GM10248 (cell line): ENCODE measurements around the gene MEIS3.
"Not testable (repeated sequence)": the region's sequence is repeated elsewhere in the genome, so short reads cannot be mapped to it uniquely, and the experiment has no call there.

Source experiments
- CTCF ChIA-PET: fragments of 300-600 bp; sonication (Branson Sonifier 250); formaldehyde crosslinking; extraction: SDS; loops from one replicate; lab custom pipeline; 2021; ENCODE audit warnings: antibody characterized with exemption; lab: Yijun Ruan, JAX
- POLR2A ChIA-PET: fragments of 350-650 bp; sonication (Branson Sonifier 250); formaldehyde crosslinking; extraction: SDS; loops from one replicate; lab custom pipeline; 2020; ENCODE audit warnings: antibody characterized with exemption; lab: Yijun Ruan, JAX
- DNase-seq: peaks from one replicate; pipeline ENCODE4 v3.0.0; 2012; ENCODE audit errors: extremely low spot score
- TF ChIP-seq, protein P1 (sequence below): IDR thresholded peaks from 2 replicates; pipeline ENCODE4 v1.5.1; 2012; ENCODE audit warnings: mild to moderate bottlenecking, low read depth; ENCODE audit errors: extremely low read depth, missing control alignments, control extremely low read depth

MEIS3 gene

DNA sequence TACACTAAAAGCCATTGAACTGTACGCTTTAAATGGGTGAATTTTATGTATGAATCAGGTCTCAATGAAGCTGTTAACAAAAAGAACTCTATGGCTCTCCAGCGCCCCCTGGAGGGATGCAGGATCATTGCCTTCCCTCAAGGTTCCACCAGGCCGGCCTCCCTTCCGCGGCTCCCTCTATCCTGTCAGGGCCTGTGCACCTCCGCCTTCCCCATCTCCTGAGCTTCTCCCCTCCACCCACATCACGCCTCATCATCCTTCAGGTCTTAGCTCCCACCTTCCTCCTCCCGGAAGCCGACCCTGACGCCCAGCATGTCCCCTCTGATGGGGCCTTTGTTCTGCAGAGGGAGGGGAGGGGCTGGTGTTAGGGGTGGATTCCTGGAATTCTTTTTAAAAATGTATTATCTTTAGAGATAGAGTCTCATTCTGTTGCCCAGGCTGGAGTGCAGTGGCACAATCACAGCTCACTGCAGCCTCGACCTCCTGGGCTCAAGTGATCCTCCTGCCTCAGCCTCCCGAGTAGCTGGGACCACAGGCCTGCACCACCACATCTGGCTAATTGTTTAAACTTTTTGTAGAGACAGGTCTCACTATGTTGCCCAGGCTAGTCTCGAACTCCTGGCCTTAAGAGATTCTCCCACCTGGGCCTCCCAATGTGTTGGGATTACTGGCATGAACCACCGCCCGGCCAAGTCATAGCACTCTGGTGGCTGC, 27.7 kb downstream of the MEIS3 start:
- CTCF ChIA-PET = interaction anchor here (0.5 to 5.0 kb wide), 55 partner anchors 8 to 551 kb away, joined by 3 to 86 read pairs (median 4); partner anchors contain the start of genes CCDC9 and DHX34
- DNase-seq = peak; percentile 83
- POLR2A ChIA-PET = no interaction called here
- TF ChIP-seq, protein P1, sequence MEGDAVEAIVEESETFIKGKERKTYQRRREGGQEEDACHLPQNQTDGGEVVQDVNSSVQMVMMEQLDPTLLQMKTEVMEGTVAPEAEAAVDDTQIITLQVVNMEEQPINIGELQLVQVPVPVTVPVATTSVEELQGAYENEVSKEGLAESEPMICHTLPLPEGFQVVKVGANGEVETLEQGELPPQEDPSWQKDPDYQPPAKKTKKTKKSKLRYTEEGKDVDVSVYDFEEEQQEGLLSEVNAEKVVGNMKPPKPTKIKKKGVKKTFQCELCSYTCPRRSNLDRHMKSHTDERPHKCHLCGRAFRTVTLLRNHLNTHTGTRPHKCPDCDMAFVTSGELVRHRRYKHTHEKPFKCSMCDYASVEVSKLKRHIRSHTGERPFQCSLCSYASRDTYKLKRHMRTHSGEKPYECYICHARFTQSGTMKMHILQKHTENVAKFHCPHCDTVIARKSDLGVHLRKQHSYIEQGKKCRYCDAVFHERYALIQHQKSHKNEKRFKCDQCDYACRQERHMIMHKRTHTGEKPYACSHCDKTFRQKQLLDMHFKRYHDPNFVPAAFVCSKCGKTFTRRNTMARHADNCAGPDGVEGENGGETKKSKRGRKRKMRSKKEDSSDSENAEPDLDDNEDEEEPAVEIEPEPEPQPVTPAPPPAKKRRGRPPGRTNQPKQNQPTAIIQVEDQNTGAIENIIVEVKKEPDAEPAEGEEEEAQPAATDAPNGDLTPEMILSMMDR = peak; percentile 79

DNA sequence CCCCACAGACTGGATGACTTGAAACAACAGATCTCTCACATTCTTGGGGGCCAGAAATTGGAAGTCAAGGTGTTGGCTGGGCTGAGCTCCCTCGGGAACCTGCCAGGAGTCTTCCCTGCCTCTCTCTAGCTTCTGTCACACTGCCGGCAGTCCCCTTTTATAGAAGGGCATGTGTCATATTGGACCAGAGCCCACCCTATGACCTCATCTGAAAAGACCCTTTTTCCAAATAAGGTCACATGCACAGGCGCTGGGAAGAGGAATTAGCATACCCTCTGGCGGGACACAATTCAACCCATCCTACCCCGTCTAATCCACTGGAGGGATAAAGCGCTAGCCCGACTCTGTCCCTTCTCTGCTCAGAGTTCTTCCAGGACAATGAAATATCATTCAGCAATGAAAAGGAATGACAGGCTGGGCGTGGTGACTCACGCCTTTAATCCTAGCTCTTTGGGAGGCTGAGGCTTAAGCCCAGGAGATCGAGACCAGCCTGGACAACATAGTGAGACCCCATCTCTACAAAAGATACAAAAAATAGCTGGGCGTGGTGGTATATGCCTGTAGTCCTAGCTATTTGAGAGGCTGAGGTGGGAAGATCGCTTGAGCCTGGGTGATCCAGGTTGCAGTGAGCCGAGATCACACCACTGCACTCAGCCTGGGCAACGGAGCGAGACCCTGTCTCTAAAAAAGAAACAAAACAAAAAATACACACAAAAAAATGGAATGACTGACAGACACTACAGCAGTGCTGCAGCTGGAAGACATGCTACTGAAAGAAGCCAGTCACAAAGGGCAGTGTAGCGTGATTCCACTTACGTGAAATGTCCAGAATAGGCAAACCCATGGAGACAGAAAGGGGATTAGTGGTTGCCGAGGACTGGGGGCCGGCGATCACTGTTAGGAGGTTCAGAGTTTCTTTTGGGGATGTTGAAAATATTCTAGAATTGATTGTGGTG, 28.5 kb downstream of the MEIS3 start:
- ChIA-PET CTCF (interaction anchor here (0.7 to 5.0 kb wide), 51 partner anchors 8 to 551 kb away, joined by 3 to 86 read pairs (median 4); partner anchors contain the start of genes CCDC9 and DHX34), POLR2A (no interaction called here)
- no peak for DNase-seq
- TF ChIP-seq, protein P1 = no peak

DNA sequence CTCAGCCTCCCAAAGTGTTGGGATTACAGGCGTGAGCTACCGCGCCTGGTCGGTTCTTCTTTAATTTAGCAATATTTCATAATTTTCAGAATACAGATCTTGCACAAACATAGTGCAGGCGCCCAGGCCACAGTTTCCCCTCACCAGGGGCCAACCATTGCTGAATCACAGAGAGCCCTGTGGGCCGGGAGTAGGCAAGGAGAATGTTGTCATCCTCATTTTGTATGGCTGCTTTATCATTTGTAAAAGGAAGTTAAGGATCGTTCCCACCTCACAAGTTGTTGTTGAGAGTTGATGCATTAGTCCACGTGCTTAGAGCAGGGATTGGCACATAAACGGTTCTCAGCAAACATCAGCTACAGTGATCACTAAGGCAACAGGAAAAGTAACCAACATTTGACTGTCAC, 30.2 kb downstream of the MEIS3 start:
- TF ChIP-seq, protein P1 = no peak
- no peak for DNase-seq
- ChIA-PET POLR2A (no interaction called here), CTCF (interaction anchor here (0.9 to 5.0 kb wide), 4 partner anchors 11 to 94 kb away, joined by 4 to 86 read pairs (median 5); partner anchors contain the start of gene DHX34)

DNA sequence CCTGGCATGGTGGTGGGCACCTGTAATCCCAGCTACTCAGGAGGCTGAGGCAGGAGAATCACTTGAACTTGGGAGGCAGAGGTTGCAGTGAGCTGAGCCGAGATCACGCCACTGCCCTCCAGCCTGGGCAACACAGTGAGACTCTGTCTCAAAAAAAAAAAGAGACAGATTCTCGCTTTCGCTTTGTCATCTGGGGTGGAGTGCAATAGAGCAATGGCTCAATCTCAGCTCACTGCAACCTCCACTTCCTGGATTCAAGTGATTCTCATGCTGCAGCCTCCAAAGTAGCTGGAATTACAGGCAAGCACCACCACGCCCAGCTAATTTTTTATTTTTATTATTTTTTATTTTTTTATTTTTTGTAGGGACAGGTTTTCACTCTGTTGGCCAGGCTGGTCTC, 30.6 kb downstream of the MEIS3 start:
- POLR2A ChIA-PET, DNase-seq: not testable (repeated sequence)
- CTCF ChIA-PET = interaction anchor here (0.9 to 5.0 kb wide), 4 partner anchors 11 to 94 kb away, joined by 4 to 86 read pairs (median 5); partner anchors contain the start of gene DHX34

DNA sequence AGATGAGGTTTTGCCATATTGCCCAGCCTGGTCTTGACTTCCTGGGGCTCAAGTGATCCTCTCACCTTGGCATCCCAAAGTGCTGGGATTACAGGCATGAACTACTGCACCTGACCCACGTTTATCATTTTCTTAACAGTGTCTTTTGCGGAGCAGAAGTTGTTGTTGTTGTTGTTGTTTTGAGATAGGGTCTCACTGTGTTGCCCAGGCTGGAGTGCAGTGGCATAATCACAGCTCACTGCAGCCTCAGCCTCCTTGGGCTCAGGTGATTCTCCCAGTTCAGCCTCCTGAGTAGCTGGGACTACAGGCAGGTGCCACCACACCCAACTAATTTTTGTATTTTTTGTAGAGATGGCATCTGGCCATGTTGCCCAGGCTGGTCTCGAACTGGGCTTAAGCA, 31.7 kb downstream of the MEIS3 start:
- POLR2A ChIA-PET, CTCF ChIA-PET, DNase-seq: not testable (repeated sequence)

DNA sequence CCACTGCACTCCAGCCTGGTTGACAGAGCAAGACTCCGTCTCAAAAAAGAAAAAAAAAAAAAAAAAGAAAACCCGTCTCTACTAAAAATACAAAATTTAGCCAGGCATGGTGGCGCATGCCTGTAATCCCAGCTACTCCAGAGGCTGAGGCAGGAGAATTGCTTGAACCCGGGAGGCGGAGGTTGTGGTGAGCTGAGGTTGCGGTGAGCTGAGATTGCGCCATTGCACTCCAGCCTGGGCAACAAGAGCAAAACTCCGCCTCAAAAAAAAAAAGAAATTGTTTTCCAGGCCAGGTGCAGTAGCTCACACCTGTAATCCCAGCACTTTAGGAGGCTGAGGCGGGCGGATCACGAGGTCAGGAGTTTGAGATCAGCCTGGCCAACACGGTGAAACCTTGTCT, 32.7 kb downstream of the MEIS3 start:
- POLR2A ChIA-PET = interaction anchor here (0.6 kb wide), 1 partner anchor 1546 kb away, joined by 3 read pairs; no protein-coding TSS in a partner anchor
- DNase-seq = not testable (repeated sequence)
- CTCF ChIA-PET = interaction anchor here (0.6 kb wide), 1 partner anchor 9 kb away, joined by 3 read pairs; no protein-coding TSS in a partner anchor

DNA sequence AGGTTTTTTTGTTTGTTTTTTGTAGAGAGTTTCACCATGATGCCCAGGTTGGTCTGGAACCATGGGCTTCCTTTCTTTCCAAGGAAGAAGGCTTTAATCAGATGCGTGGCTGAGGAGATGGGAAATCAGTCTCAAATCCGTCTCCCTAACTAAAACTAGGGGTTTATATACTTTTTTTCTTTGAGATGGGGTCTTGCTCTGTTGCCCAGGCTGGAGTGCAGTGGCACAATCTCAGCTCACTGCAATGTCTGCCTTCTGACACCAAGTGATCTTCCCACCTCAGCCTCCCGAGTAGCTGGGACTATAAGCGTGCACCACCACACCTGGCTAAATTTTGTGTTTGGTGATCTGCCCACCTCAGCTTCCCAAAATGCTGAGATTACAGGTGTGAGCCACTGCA, 34.8 kb downstream of the MEIS3 start:
- DNase-seq, POLR2A ChIA-PET: not testable (repeated sequence)
- CTCF ChIA-PET = interaction anchor here (0.9 to 1.3 kb wide), 2 partner anchors 100 kb away, joined by 3 read pairs; no protein-coding TSS in a partner anchor

DNA sequence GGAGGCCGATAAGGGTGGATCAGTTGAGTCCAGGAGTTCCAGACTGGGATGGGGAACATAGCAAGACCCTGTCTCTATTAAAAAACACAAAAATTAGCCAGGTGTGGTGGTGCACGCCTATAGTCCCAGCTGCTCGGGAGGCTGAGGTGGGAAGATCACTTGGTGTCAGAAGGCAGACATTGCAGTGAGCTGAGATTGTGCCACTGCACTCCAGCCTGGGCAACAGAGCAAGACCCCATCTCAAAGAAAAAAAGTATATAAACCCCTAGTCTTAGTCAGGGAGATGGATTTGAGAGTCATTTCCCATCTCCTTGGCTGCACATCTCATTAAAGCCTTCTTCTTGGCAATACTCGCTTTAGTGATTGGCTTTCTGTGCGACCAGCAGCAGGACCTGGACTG, 35.4 kb downstream of the MEIS3 start:
- CTCF ChIA-PET = interaction anchor here (1.1 to 1.3 kb wide), 2 partner anchors 35 to 99 kb away, joined by 3 to 5 read pairs; partner anchors contain the start of gene DHX34
- DNase-seq = not testable (repeated sequence)

More for the DNA sequence above, 35.4 kb downstream of the MEIS3 start:
- POLR2A ChIA-PET = not testable (repeated sequence)
